HG03045 (cell line): Measurements from ENCODE around the gene PDE3A.

Source experiments
- ATAC-seq: cut with Tn5 transposase; IDR thresholded peaks from one replicate; pipeline ENCODE4 v1.9.1; 2021; ENCODE audit warnings: mild to moderate bottlenecking, moderate library complexity; ENCODE audit not compliant: unreplicated experiment

Gene PDE3A

GRCh38 chr12:20453756-20454310 lies 85.5 kb downstream of the PDE3A start:
- no peak for ATAC-seq

GRCh38 chr12:20455001-20455706 lies 86.8 kb downstream of the PDE3A start:
- ATAC-seq, result no peak

GRCh38 chr12:20457582-20457981 lies 89.2 kb downstream of the PDE3A start:
- no peak for ATAC-seq

- no peak for ATAC-seq
Measured at GRCh38 chr12:20458011-20458410, 89.7 kb downstream of the PDE3A start.

- ATAC-seq, result no peak
Measured at GRCh38 chr12:20459920-20460319, 91.6 kb downstream of the PDE3A start.

GRCh38 chr12:20460956-20461355 lies 92.6 kb downstream of the PDE3A start:
- no peak for ATAC-seq

- ATAC-seq, result no peak
Measured at GRCh38 chr12:20463913-20464524, 95.7 kb downstream of the PDE3A start.

- no peak for ATAC-seq
Measured at GRCh38 chr12:20469300-20469699, 101.0 kb downstream of the PDE3A start.

- ATAC-seq, result no peak
Measured at GRCh38 chr12:20469756-20470155, 101.4 kb downstream of the PDE3A start.

- no peak for ATAC-seq
Measured at GRCh38 chr12:20472102-20472782, 103.9 kb downstream of the PDE3A start.

- ATAC-seq, result no peak
Measured at GRCh38 chr12:20473133-20473532, 104.8 kb downstream of the PDE3A start.

GRCh38 chr12:20474016-20474415 lies 105.7 kb downstream of the PDE3A start:
- ATAC-seq, result no peak

- no peak for ATAC-seq
Measured at GRCh38 chr12:20474443-20474842, 106.1 kb downstream of the PDE3A start.

GRCh38 chr12:20475542-20475941 lies 107.2 kb downstream of the PDE3A start:
- ATAC-seq, result no peak

- no peak for ATAC-seq
Measured at GRCh38 chr12:20476551-20476950, 108.2 kb downstream of the PDE3A start.

- ATAC-seq, result no peak
Measured at GRCh38 chr12:20477255-20477654, 108.9 kb downstream of the PDE3A start.

- ATAC-seq, result no peak
Measured at GRCh38 chr12:20477672-20478071, 109.3 kb downstream of the PDE3A start.

- ATAC-seq, result no peak
Measured at GRCh38 chr12:20482491-20483054, 114.2 kb downstream of the PDE3A start.

GRCh38 chr12:20483776-20484175 lies 115.4 kb downstream of the PDE3A start:
- no peak for ATAC-seq

GRCh38 chr12:20486233-20486632 lies 117.9 kb downstream of the PDE3A start:
- no peak for ATAC-seq

- ATAC-seq, result no peak
Measured at GRCh38 chr12:20487519-20487918, 119.2 kb downstream of the PDE3A start.

- no peak for ATAC-seq
Measured at GRCh38 chr12:20489645-20490044, 121.3 kb downstream of the PDE3A start.
